Endothelial cell (in vitro differentiated cells): ENCODE results near the gene PTP4A1. TPM values are rescaled to one million over a fixed set of nuclear protein-coding genes. Genes with fewer than 3 reads are reported as not detected.

Experiments
- DNase-seq: peaks from one replicate; pipeline ENCODE4 v3.0.0; 2021; ENCODE audit warnings: low spot score
- H3K27ac Mint-ChIP-seq: one replicate; pipeline ENCODE4 v1.8.0; 2021; ENCODE audit warnings: mixed read lengths, inconsistent platforms; ENCODE audit not compliant: unreplicated experiment
- H3K27me3 Mint-ChIP-seq: one replicate; pipeline ENCODE4 v1.8.0; 2021; ENCODE audit warnings: mild to moderate bottlenecking, moderate library complexity, mixed read lengths, inconsistent platforms; ENCODE audit not compliant: unreplicated experiment
- H3K36me3 Mint-ChIP-seq: one replicate; pipeline ENCODE4 v1.8.0; 2021; ENCODE audit warnings: mild to moderate bottlenecking, low read depth, mixed read lengths, inconsistent platforms; ENCODE audit not compliant: unreplicated experiment
- H3K4me1 Mint-ChIP-seq: one replicate; pipeline ENCODE4 v1.8.0; 2021; ENCODE audit warnings: mild to moderate bottlenecking, mixed read lengths, inconsistent platforms; ENCODE audit not compliant: unreplicated experiment
- H3K4me3 Mint-ChIP-seq: one replicate; pipeline ENCODE4 v1.8.0; 2021; ENCODE audit warnings: mild to moderate bottlenecking, mixed read lengths, inconsistent platforms; ENCODE audit not compliant: unreplicated experiment
- H3K9me3 Mint-ChIP-seq: one replicate; pipeline ENCODE4 v1.8.0; 2021; ENCODE audit warnings: mixed read lengths, inconsistent platforms; ENCODE audit not compliant: unreplicated experiment
- CTCF ChIP-seq: fragments of 200-600 bp; sonication (generic); IDR thresholded peaks from one replicate; pipeline ENCODE4 v1.5.0; 2021; ENCODE audit warnings: antibody characterized with exemption; ENCODE audit not compliant: unreplicated experiment
- total RNA-seq: library from RNA; stranded (reverse); fragmentation: NEBNext Ultra II Directional; extraction: Animal tissue kit (Norgen Biotek cat#: 25700); gene quantifications from one replicate; pipeline ENCODE4 v1.2.1, GENCODE V29; 2021; ENCODE audit not compliant: unreplicated experiment

PTP4A1 gene
- total RNA-seq, 1 donor from 2014 or later = 58.6 TPM

GRCh38 chr6:63527658-63528514 is 44.4 kb upstream of the PTP4A1 start:
- Mint-ChIP-seq H3K4me1 (no peaks in the 10 kb centered on the region), H3K27ac (no peak overlapping the region), H3K9me3 (no peaks in the 10 kb centered on the region), H3K4me3 (no peak overlapping the region), H3K27me3 (peaks cover 2% of the 10 kb centered on the region), H3K36me3 (no peaks in the 10 kb centered on the region)
- no peak for TF ChIP-seq CTCF
- DNase-seq = no peak

GRCh38 chr6:63529498-63529897 is 42.8 kb upstream of the PTP4A1 start:
- Mint-ChIP-seq H3K9me3 (no peaks in the 10 kb centered on the region), H3K36me3 (no peaks in the 10 kb centered on the region), H3K4me1 (no peaks in the 10 kb centered on the region), H3K27ac (no peak overlapping the region), H3K4me3 (no peak overlapping the region), H3K27me3 (peaks cover 2% of the 10 kb centered on the region)
- no peak for DNase-seq
- TF ChIP-seq CTCF = no peak

GRCh38 chr6:63530182-63530581 is 42.1 kb upstream of the PTP4A1 start:
- H3K9me3 Mint-ChIP-seq = no peaks in the 10 kb centered on the region
- no peak for TF ChIP-seq CTCF
- DNase-seq = no peak
- H3K27ac Mint-ChIP-seq = no peak overlapping the region
- H3K4me3 Mint-ChIP-seq = no peak overlapping the region
- H3K4me1 Mint-ChIP-seq = no peaks in the 10 kb centered on the region
- peaks cover 2% of the 10 kb centered on the region for H3K27me3 Mint-ChIP-seq
- no peaks in the 10 kb centered on the region for H3K36me3 Mint-ChIP-seq

- H3K4me3 Mint-ChIP-seq = no peak overlapping the region
- no peak for DNase-seq
- H3K27ac Mint-ChIP-seq = no peak overlapping the region
- H3K36me3 Mint-ChIP-seq = no peaks in the 10 kb centered on the region
- H3K9me3 Mint-ChIP-seq = no peaks in the 10 kb centered on the region
- no peaks in the 10 kb centered on the region for H3K4me1 Mint-ChIP-seq
- TF ChIP-seq CTCF = no peak
- H3K27me3 Mint-ChIP-seq = peaks cover 2% of the 10 kb centered on the region
These were observed 41.3 kb upstream of the PTP4A1 start for GRCh38 chr6:63530991-63531390.

GRCh38 chr6:63533026-63533425 is 39.3 kb upstream of the PTP4A1 start:
- H3K4me1 Mint-ChIP-seq = no peaks in the 10 kb centered on the region
- H3K36me3 Mint-ChIP-seq = no peaks in the 10 kb centered on the region
- no peak overlapping the region for H3K27ac Mint-ChIP-seq
- no peaks in the 10 kb centered on the region for H3K9me3 Mint-ChIP-seq
- TF ChIP-seq CTCF = no peak
- DNase-seq = no peak
- H3K27me3 Mint-ChIP-seq = peaks cover 2% of the 10 kb centered on the region
- H3K4me3 Mint-ChIP-seq = no peak overlapping the region
